RKO (cell line): ENCODE data around the gene CEBPE.

Experiments used
- DNase-seq: peaks from one replicate; pipeline ENCODE4 v3.0.0-alpha.2; 2016; ENCODE audit warnings: low spot score

The CEBPE gene

DNA sequence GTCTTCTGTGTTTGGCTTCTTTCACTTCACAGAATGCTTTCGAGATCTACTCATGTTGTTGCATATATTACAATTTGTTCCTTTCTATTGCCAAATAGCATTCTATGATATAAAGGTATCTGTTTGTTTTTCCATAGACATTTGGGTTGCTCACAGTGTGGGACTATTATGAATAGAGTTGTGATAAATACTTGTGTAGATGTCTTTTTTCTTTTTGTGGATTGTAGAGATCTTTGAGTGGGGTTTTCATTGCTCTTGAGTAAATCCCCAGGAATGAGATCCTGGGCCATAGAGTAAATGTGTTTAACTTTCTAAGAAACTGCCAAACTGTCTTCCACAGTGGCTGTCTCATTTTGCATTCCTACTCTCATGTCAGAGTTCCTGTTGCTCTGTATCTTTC lies 24.9 kb upstream of the CEBPE start:
- no peak for DNase-seq

DNA sequence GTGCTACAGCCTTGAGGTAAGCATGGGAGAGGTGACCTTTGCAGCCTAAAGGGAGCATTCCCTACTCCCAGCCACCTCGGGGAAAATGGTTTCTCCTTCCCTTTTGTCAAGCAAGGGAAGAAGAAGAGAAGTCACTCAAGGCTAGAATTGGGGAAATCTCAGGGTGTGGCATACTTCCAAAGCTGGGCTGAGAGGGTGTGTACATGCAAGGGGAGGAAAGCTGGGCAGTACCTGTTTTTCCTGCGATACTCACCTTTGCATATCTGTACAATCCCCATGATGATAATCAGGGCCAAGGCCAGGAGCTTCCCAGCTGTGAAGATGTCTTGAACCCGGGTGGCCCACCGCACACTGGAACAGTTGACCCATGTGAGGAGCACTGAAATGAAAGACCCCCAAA lies 23.8 kb upstream of the CEBPE start:
- no peak for DNase-seq

DNA sequence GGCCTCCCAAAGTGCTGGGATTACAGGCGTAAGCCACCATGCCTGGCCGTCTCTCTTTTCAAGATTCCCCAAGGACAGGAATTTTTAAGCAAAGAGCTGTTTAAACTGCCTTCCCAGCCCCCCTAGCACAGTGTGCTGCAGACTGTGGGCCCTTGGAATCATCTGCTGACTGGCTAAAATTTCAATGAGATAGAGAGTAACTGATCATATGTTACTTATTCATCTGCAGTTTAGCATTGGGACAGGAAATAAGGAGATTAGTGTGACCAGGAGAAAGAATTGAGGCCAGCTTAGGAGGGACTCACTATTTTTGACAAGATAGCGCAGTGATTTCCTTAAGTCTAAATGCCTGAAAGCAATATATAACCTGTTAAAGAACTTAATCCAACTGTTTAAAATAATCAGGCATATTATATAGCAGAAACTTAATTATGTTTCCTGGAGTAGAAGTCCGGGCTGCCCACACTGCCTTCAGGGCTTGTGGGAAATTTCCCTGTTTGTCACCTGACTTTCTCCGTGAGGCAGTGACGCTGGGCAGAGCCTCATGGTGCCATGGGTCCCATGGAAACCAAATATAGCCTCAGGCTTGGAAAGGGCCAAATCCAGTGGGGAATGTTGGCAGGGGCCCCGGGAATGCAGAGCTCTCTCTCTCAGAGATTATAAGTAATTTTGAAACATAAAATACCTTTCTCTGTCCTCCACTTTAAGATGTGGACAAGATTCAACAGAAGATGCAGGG lies 22.8 kb upstream of the CEBPE start:
- DNase-seq, result no peak

DNA sequence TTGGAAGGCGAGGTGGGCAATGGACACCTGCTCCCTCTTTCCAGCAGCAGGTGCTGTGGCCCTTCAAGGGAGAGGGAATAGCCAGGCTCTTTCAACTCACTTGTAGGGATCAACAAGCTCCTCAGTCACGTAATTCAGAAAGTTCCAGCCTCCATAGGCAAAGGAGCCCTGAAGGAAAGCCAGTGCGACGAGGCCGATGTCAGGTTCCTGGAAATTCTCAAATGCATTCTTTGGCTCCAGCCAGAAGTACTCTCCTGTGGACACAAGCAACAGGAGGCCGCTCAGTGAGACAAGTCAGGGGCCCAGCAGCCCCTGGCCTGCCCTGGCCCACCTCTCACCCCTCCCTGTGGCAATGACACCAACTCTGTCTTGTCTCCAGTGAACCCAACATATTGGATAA lies 21.3 kb upstream of the CEBPE start:
- no peak for DNase-seq

DNA sequence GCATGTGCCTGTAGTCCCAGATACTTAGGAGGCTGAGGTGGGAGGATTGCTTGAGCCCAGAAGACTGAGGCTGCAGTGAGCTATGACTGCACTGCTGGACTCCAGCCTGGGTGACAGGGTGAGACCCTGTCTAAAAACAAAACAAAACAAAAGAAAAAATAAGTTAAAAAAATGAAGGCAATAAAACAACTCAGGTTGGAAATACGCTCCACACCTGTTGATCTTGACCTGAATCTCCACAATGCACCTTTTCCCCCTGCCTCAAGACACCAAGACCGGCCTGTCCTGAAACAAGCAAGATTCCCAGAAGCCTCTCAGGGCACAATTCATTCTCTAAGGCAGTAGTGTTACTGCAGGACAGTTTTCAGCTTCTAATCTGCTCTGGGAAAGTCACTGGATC lies 20.8 kb upstream of the CEBPE start:
- DNase-seq, result no peak

DNA sequence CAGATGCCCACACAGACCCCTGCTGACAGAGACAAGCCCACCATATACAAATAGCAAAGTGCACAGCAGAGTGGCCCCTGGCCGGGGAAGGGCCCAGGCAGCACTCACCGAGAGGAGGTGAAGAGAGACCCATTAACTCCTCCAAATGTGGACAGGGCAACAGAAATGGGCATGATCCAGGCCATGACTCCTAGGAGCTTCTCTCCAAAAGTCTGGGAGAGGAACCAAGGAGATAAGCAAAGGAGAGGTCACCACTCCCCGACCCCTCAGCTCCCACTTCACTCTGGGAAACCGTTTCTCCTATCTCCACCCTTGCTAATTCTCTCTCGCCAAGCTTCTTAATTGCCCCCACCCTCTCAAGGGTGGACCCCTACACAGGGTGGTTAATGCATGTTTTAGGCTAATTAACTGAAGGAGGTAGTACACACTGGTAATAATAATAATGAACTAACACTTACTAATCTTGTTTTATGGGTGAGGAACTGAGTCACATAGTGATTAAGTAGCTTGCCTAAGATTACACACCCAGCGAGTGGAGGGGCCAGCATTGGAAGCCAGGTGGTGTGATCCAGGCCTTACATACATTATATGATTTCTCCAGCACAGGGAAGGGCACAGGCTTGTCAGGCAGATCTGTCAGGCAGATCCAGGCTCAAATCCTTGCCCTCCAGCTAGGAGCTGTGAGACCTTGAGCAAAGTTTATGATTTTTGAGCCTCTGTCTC lies 18.9 kb upstream of the CEBPE start:
- DNase-seq, result peak; percentile 71

DNA sequence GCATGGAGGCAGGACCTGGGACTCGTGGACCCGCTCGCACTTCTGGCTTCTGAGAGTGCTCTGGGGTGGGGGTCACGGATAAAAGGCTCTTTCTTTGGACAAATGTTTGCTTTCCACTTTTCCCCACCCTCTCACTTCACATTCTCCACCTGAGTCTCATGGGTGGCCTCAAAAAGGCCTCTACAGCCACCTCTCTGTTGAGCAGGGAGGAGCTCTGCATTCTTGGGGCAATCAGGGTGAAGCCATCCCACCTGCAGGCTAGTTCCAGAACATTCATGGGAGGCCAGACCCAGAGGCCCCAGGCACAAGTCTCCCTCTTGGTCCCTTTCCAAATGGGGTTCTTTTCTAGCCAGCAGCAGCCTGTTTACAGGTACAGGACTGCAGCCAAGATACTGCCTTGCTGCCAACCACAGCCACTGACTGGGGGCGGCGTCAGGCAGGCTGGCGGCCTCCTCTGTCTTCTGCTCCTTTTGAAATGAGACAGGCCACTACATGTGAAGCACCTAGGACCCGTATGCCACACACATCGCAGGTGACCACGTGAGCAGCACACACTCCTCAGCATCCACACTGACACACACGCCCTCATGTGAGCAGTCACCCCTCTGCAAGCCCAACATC lies 18.2 kb upstream of the CEBPE start:
- DNase-seq, result no peak

DNA sequence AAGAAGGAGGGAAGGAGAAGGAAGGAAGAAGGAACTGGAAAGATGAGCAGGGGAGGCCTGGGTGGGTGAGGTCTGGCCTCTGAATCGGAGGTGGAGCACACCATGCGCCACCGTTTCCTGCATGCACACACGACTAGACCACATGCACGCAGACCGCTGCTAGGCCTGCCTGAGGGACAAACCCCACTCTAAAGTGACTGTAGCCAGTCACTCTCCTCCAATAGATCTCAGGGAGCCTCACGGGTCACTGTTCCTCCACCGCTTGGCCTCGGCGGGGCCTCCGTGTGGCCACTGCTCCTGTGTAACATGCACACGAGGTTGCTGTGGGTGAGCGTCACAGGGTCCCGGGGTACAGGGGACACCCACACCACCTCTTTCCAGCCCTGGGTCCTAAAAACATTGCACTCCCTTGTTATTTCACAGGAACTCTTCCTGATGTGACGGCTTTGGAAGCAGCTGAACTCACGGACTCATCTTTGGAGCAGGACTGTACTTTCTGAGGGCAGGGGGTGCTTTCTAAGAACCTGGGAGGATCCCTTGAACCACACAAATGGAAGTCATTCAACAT lies 17.6 kb upstream of the CEBPE start:
- DNase-seq, result no peak

DNA sequence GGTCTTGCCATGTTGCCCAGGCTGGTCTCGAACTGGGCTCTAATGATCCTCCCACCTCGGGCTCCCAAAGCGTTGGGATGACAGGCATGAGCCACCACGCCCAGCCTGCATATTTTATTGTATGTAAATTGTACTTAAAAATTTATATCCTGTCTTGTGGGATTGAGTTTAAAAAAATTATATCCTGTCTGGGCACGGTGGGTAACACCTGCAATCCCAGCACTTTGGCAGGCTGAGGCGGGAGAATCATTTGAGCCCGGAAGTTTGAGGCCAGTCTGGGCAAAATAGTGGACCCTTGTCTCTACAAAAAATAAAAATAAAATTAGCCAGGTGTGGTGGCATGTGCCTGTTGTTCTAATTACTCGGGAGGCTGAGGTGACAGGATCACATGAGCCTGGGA lies 13.9 kb upstream of the CEBPE start:
- DNase-seq, result no peak

DNA sequence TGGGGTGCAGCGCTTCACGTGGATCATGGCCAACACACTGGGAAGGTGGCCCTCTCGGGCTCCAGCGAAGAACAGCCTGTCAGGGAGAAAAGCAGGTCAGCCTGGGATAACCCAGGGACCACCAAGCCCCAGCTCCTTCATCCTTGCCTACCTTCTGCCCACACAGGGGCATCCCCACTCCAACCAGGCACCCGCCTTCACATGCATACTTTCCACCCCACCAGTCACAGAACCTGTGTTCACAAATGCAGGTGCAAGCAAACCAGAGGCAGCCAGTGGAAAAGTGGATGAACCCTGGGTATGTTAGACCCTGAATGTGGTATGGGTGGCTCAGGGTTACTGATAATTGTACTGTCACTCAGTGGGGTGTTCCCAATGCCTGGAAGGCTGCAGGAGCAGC lies 12.4 kb upstream of the CEBPE start:
- DNase-seq, result no peak

DNA sequence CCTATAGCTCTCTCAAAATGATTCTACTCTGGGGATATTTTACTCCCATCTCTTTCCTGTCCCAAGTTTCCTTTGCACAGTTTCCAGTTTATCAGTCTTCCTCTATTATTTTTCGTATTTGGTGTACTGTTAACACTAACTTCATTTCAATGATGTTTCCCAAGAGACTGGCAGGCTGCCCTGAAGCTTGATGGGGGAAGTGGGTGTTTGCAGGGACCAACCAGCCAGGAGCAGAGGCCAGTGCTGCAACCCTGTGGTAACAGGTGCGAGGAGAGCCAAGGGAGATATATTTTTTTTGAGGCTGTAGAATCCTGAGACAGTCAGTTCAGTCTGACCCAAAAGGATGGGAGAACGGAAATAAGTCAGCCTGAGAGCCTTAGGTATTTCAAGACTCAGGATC lies 11.8 kb upstream of the CEBPE start:
- no peak for DNase-seq

DNA sequence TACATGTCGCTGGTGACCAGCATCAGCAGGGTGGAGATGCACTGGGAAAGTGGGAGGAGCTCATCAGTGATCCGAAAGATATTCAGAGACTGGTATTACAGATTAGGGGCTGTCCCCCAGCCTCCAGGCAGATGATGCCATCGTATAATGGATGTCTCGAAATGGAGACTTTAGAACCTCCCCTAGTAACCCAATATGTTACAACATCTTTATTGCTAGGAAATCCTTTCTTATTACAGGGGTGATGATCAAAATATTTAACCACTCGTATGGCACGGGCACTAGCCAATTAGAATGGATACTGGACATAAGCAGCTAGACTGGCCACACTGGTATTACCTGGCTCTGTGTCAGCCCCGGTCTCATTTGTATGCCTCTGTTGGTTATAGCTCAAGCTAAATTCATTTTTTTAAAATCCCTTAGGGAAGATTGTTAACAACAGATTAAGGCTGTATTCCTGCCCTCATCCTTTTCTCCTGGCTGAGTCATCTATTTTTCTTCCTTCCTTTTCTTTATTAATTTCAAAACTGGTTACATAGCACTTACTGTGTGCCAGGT lies 10.8 kb upstream of the CEBPE start:
- no peak for DNase-seq

DNA sequence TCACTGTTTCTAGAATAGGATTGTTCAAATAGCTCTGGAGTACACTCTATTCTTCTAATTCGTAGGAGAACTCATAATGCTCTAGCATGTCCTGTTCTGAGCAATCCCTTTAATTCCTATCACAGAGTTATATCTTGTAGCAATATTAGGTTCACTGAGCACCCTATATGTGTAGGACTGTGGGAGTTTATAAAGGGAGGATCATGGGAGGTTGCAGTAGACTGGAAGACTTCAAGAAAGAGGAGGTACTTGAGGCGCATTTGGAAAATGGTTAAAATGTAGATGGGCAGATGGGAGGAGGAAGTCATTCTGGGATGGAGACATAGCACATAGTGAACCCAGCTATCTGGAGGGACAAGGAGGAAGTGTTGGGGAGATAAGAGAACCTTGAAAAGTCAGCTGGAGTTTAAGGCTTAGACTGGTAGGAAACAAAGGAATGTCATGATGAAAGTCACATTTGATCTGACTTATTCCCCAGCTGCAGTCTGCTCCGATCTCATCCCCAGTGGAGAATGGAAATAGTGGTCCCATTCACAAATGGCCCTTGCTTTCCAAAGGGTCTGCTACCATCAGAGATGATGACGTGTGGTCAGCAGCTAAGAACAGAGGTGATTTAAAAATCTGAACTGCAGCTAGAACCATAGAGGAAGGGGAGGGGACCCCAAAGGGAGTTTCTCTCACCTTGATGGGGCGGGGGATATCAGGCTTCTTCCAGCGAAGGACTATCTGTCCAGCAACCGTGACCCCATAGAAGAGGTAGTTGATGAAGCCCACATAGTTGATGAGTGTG lies 10.1 kb upstream of the CEBPE start:
- no peak for DNase-seq

DNA sequence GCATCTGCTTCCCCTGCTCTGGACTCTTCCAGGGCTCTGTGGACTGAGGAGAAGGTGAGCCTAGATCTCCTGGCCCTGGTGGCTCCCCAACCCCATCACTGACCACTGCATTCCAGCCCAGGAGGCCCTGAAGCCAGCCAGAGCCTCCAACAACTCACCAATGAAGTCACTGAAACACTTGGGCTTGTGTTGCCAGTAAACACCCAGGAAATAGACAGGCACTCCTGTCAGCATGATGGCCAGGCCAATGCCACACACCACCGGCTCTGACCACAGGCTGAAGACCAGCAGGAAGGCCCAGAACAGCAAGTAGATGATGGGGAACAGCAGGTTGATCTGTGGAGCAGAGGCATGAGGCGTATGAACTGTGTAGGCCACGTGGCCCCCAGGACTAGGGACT lies 8.8 kb upstream of the CEBPE start:
- DNase-seq, result no peak

DNA sequence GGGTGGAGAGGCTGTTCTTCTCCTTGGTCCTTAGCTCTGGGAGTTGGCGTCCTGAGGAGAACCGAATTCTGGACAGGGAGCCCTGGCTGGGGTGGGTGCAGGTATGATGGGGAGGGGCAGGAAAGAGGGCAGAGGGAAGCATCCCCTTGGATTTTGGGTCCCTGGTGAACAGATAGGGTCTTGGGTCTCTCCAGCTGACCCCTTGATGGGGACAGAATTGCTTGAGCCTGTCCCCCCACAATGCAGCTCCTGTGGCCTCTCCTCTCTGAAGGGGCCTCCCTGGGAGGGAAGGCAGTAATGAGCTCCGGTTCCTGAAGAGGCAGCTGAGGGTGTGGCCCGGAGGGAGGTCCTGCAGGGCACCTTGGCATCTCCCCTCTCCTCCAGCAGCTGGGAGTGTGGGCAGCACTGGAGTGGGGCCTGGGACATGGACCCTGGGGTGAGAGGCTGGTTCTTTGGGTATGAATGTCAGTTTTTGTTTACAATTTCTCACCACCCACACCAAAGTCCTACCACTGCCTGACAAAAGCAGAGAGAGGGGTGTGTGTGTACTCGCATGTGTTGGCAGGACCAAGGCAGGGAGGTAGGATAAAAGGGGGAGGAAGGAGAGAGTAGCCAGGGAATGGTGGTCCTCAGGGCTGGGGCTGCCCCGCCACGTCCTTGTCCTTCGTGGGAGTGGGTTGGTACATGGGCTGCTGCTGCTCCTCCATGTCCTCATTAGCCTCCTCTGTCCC lies 7.7 kb upstream of the CEBPE start:
- no peak for DNase-seq

DNA sequence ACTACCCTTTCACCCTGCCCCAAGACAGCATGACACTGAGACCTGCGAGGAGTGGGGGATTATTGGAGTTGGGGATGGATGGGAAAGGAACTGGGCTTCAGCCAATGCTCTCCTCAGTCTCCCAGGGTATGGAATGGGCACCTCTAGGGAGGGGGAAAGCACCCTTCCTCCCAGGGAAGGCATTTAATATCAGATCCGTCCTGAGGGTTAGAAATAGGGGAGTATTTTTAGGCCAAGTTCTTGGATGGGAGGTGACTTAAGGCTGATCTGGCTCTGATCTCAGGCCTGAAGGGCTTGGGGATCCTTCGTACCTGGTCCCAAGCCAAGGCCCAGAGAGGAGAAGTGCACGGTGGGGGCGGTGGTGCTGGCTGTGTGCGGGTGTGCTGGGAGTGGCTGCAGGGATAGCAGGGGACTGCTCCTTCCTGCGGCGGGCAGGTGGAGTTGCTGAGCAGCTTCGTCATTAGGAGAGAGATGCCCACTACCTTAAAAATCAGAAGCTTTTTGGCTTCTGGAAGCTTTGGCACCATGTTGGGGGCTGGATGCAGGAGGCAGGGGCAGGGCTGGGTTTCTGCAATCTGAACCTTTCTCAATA lies 7.0 kb upstream of the CEBPE start:
- DNase-seq, result no peak

DNA sequence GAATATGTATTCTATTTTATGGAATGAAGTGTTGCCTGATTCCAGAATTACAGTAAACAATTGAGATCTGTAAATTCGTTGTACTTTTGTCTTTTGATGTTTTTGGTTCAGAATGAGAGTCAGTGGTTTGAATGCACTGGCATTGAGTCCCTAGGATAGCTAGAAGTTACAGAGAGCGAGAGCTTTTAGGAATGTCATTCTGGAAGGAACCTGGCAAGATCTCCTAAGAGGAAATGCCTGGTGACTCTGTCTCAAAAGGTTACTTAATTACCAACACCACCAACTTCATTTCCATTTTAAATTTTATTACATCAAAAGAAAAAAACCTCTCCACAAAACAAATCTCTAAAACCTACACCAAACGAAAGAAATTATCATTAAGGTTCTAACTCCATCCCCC lies 6.0 kb upstream of the CEBPE start:
- no peak for DNase-seq

DNA sequence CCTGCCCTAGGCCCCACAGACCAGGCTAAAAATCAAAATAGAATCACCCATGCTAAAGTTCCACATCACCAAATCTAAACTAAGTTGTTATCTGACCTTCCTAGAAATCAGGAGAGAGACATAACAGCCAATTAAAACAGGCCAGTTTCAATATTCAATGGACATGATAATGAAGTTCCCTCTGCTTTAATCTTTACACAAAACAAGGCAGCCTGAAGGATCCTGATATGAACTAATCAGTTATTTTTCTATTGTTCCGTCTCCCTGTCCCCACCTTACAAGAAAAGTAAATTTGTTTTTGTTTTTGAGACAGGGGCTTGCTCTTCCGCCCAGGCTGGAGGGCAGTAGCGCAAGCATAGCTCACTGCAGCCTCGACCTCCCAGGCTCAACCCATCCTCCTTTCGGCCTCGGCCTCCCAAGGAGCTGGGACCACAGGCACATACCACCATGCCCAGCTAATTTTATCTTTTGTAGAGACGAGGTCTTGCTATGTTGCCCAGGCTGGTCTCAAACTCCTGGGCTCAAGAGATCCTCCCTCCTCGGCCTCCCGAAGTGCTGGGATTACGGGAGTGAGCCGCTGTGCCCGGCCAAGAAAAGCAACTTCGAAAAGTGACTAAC lies 5.4 kb upstream of the CEBPE start:
- DNase-seq, result no peak

DNA sequence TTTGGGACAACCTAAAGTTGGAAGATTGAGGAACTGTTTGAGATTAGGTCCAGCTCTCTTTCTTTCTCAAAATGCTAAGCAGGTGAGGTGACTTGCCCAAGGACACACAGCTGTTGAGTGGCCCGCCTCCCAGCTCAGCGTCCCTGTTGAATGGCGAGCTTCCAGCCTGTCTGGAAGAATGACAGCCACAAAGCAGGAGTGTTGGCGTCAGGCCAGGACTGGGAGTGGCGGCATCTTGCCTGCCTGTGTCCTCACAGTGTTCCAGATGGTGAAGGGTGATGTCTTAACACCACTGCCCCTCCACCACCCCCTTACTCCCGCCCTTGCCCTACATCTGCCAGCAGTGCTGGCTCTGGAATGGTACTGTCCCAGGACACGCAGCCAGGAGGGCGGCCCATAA lies 4.4 kb upstream of the CEBPE start:
- DNase-seq, result no peak

DNA sequence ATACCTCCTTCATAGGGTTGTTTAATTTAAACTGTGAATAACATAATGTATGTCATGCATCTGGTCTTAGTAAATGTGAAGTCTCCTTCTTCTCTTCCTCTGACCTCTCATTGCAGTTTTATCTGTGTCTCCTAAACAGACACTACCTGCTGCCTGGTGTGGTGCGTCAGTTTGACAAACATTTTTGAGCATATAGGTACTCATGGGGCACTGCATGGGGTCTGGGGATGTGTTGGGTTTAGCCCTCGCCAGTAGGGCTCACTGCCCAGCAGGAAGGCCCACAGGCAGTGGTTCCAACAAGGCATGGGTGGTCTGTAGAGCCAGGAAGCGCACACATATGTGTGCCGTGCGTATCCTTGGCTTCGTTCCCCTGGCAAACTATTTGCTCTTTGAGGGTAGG lies 3.0 kb upstream of the CEBPE start:
- DNase-seq, result no peak
